Endometrial microvascular endothelial cells (primary cell): ENCODE measurements around the gene PTPRN. TPM values are rescaled to one million over a fixed set of nuclear protein-coding genes. Genes with fewer than 3 reads are reported as not detected.
"Not testable (repeated sequence)": the region's sequence is repeated elsewhere in the genome, so short reads cannot be mapped to it uniquely, and the experiment has no call there.

Source experiments
- in situ Hi-C: cut with HindIII; loops from 2 replicates; pipeline ENCODE4 v1.10.0; 2017; ENCODE audit warnings: low sequenced_read_pairs, low pct_unique_long_range_greater_than_20kb; ENCODE audit errors: inconsistent ontology term
- total RNA-seq: library from RNA; depleted of rRNA; stranded (reverse); fragments of >200 nt; gene quantifications from one replicate; pipeline ENCODE4 v1.2.3, GENCODE V29; 2015; ENCODE audit errors: inconsistent ontology term

Gene PTPRN
- total RNA-seq, 1 donor from 2014 or later, result not detected

GRCh38 chr2:219312683-219313263 is 3.6 kb upstream of the PTPRN start:
- in situ Hi-C loops, result not testable (repeated sequence)

GRCh38 chr2:219308142-219309101 is 779 bp downstream of the PTPRN start:
- in situ Hi-C loops, result no loop called here

- in situ Hi-C loops, result no loop called here
Measured at GRCh38 chr2:219306047-219306446, 3.2 kb downstream of the PTPRN start.

GRCh38 chr2:219304223-219304622 is 5.0 kb downstream of the PTPRN start:
- in situ Hi-C loops, result no loop called here

GRCh38 chr2:219302412-219302968 is 6.7 kb downstream of the PTPRN start:
- in situ Hi-C loops, result no loop called here

- in situ Hi-C loops, result no loop called here
Measured at GRCh38 chr2:219300022-219300421, 9.2 kb downstream of the PTPRN start.

GRCh38 chr2:219299372-219299760 is 9.8 kb downstream of the PTPRN start:
- in situ Hi-C loops, result no loop called here

- in situ Hi-C loops, result no loop called here
Measured at GRCh38 chr2:219298759-219299371, 10.3 kb downstream of the PTPRN start.

GRCh38 chr2:219297766-219298456 is 11.3 kb downstream of the PTPRN start:
- in situ Hi-C loops, result no loop called here

GRCh38 chr2:219296631-219297391 is 12.4 kb downstream of the PTPRN start:
- in situ Hi-C loops, result no loop called here

- in situ Hi-C loops, result no loop called here
Measured at GRCh38 chr2:219296142-219296541, 13.1 kb downstream of the PTPRN start.

- in situ Hi-C loops, result no loop called here
Measured at GRCh38 chr2:219294356-219295351, 14.5 kb downstream of the PTPRN start.

- in situ Hi-C loops, result no loop called here
Measured at GRCh38 chr2:219293736-219294231, 15.4 kb downstream of the PTPRN start.

GRCh38 chr2:219292616-219293015 is 16.6 kb downstream of the PTPRN start:
- in situ Hi-C loops, result no loop called here

- in situ Hi-C loops, result no loop called here
Measured at GRCh38 chr2:219291910-219292490, 17.2 kb downstream of the PTPRN start.

GRCh38 chr2:219291394-219291793 is 17.8 kb downstream of the PTPRN start:
- in situ Hi-C loops, result no loop called here
